Endodermal cell (in vitro differentiated cells): ENCODE results near the gene EXOC1. TPM values are rescaled to one million over a fixed set of nuclear protein-coding genes. Genes with fewer than 3 reads are reported as not detected.

Experiments used
- DNase-seq: peaks from one replicate; pipeline ENCODE4 v3.0.0-alpha.2; 2017
- H3K27ac ChIP-seq: 2 replicates; pipeline ENCODE4 v1.5.1; 2013; ENCODE audit warnings: mild to moderate bottlenecking, low read depth, low read length, moderate library complexity
- H3K27me3 ChIP-seq: 2 replicates; pipeline ENCODE4 v1.6.1; 2013; ENCODE audit warnings: mild to moderate bottlenecking, low read length, moderate library complexity; ENCODE audit not compliant: insufficient read depth, control insufficient read depth, poor library complexity, severe bottlenecking
- H3K36me3 ChIP-seq: 2 replicates; pipeline ENCODE4 v1.7.0; 2013; ENCODE audit warnings: mild to moderate bottlenecking, low read length, moderate library complexity; ENCODE audit not compliant: control insufficient read depth, insufficient read depth
- H3K4me1 ChIP-seq: one replicate; pipeline ENCODE4 v1.7.0; 2013; ENCODE audit warnings: low read length; ENCODE audit not compliant: control insufficient read depth, insufficient read depth
- H3K4me3 ChIP-seq: 2 replicates; pipeline ENCODE4 v1.5.1; 2013; ENCODE audit warnings: mild to moderate bottlenecking, low read length, moderate library complexity
- H3K9ac ChIP-seq: 2 replicates; pipeline ENCODE4 v1.6.1; 2013; ENCODE audit warnings: mild to moderate bottlenecking, low read length, moderate library complexity; ENCODE audit not compliant: poor library complexity, severe bottlenecking; ENCODE audit errors: extremely low read depth
- H3K9me3 ChIP-seq: 2 replicates; pipeline ENCODE4 v1.6.1; 2013; ENCODE audit warnings: mild to moderate bottlenecking, low read length, moderate library complexity; ENCODE audit not compliant: control insufficient read depth
- H3K27ac Mint-ChIP-seq: 2 replicates; pipeline ENCODE4 v1.8.0; 2020; ENCODE audit warnings: mixed read lengths
- H3K27me3 Mint-ChIP-seq: 2 replicates; pipeline ENCODE4 v1.8.0; 2021; ENCODE audit warnings: mild to moderate bottlenecking, mixed read lengths; ENCODE audit not compliant: insufficient read depth
- H3K36me3 Mint-ChIP-seq: 2 replicates; pipeline ENCODE4 v1.8.0; 2020; ENCODE audit warnings: low read depth, mixed read lengths
- H3K4me1 Mint-ChIP-seq: 2 replicates; pipeline ENCODE4 v1.8.0; 2020; ENCODE audit warnings: mixed read lengths
- H3K4me3 Mint-ChIP-seq: 2 replicates; pipeline ENCODE4 v1.8.0; 2020; ENCODE audit warnings: mild to moderate bottlenecking, moderate library complexity, mixed read lengths
- H3K9me3 Mint-ChIP-seq: 2 replicates; pipeline ENCODE4 v1.8.0; 2020; ENCODE audit warnings: mild to moderate bottlenecking, mixed read lengths
- CTCF ChIP-seq: fragments of 200-600 bp; sonication (generic); conservative IDR thresholded peaks from 2 replicates; pipeline ENCODE4 v1.5.0; 2021; ENCODE audit warnings: antibody characterized with exemption, mild to moderate bottlenecking
- WGBS, 2 experiments: methylation state at CpG; one replicate each; pipeline versions ENCODE4 v1.1.5 to v1.1.7; 2013; ENCODE audit warnings: missing lambda C conversion rate in 2 of 2, mixed read lengths in 1 of 2; ENCODE audit not compliant: insufficient coverage in 1 of 2, insufficient read length in 1 of 2; 5-methylcytosine and 5-hydroxymethylcytosine counted together
- total RNA-seq, 2 donors: library from RNA; stranded (reverse); fragmentation: NEBNext Ultra II Directional in 1 of 2; extraction: Animal tissue kit (Norgen Biotek cat#: 25700) in 1 of 2; gene quantifications; 2 replicates in 1 of 2; 3 replicates in 1 of 2; pipeline ENCODE4 v1.2.1, GENCODE V29; 2021

Gene EXOC1
- total RNA-seq, 2 donors from 2014 or later, result 26.5 to 26.9 TPM

DNA sequence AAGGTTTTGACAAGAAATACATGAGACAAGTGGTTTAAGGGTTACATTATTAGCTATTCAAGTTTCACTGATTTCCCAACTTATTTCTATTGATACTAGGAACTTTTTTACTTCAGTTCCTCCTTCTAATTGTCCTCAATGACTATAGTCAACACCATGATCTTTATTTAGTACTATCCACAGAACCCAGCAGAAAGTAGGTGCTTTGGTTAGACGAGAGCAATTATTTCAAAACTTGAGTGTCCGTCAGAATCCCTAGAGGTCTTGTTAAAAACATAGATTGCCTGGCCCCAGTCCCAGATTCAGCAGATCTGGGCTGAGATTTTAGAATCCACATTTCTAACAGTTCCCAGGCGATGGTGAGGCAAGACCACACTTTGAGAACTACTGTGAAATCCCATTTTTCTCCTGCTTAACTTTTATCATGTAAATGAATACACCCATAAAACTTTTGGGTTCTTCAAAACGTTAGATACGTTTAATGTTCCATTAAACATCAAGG is 17.9 kb downstream of the EXOC1 start:
- Mint-ChIP-seq H3K4me3 (no peak overlapping the region), H3K9me3 (no peaks in the 10 kb centered on the region), H3K4me1 (no peaks in the 10 kb centered on the region), H3K27me3 (no peaks in the 10 kb centered on the region), H3K36me3 (peaks cover 30% of the 10 kb centered on the region), H3K27ac (no peak overlapping the region)
- no peaks in the 10 kb centered on the region for H3K27me3 ChIP-seq
- TF ChIP-seq CTCF, result no peak
- no peak overlapping the region for H3K9ac ChIP-seq
- no peak for DNase-seq
- no peak overlapping the region for H3K27ac ChIP-seq
- H3K4me3 ChIP-seq, result no peak overlapping the region
- 91% methylated on average over 5 of the region's 5 CpGs for WGBS, 2 experiments
- peaks cover 50% of the 10 kb centered on the region for H3K36me3 ChIP-seq
- H3K4me1 ChIP-seq, result no peaks in the 10 kb centered on the region
- H3K9me3 ChIP-seq, result no peaks in the 10 kb centered on the region

DNA sequence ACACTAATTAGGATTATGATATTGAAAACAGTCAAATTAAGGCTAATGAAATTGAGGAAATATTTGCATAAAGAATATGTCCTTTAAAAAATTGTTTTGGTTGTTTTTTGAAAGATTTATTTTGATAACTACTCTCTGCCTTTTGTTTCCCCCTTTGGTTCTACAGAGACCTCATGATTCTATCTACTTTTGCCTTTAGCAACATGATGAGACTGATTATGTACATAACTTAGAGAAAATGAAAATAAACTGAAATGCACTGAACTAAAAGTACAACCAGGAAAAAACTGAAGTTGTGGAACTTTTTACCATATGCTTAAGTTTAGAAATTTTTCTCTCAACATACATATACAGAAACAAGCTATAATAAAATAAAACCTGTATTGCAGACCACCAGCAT is 21.4 kb downstream of the EXOC1 start:
- Histone ChIP-seq H3K9ac (no peak overlapping the region), H3K27me3 (no peaks in the 10 kb centered on the region), H3K36me3 (peaks cover 62% of the 10 kb centered on the region), H3K9me3 (no peaks in the 10 kb centered on the region), H3K27ac (no peak overlapping the region), H3K4me1 (no peaks in the 10 kb centered on the region), H3K4me3 (no peak overlapping the region)
- no peak for DNase-seq
- TF ChIP-seq CTCF, result no peak
- H3K9me3 Mint-ChIP-seq, result no peaks in the 10 kb centered on the region
- H3K4me3 Mint-ChIP-seq, result no peak overlapping the region
- peaks cover 31% of the 10 kb centered on the region for H3K36me3 Mint-ChIP-seq
- H3K27ac Mint-ChIP-seq, result no peak overlapping the region
- H3K27me3 Mint-ChIP-seq, result no peaks in the 10 kb centered on the region
- H3K4me1 Mint-ChIP-seq, result no peaks in the 10 kb centered on the region

GRCh38 chr4:55876387-55876786 is 22.9 kb downstream of the EXOC1 start:
- Mint-ChIP-seq H3K27ac (no peak overlapping the region), H3K27me3 (no peaks in the 10 kb centered on the region), H3K4me3 (no peak overlapping the region), H3K4me1 (no peaks in the 10 kb centered on the region), H3K9me3 (peaks cover 6% of the 10 kb centered on the region), H3K36me3 (peaks cover 31% of the 10 kb centered on the region)
- TF ChIP-seq CTCF, result no peak
- Histone ChIP-seq H3K36me3 (peaks cover 57% of the 10 kb centered on the region), H3K9me3 (no peaks in the 10 kb centered on the region), H3K9ac (no peak overlapping the region), H3K4me1 (no peaks in the 10 kb centered on the region), H3K27me3 (no peaks in the 10 kb centered on the region), H3K27ac (no peak overlapping the region), H3K4me3 (no peak overlapping the region)
- DNase-seq, result no peak
